Lung (tissue), 12 donors: Measurements from ENCODE around the gene MAP2K1. TPM values are rescaled to one million over a fixed set of nuclear protein-coding genes. Genes with fewer than 3 reads are reported as not detected.

ENCODE experiments used
- ATAC-seq: fragments of 200-7000 bp; cut with Tn5 transposase; one replicate; pipeline ENCODE4 v1.9.1; 2020; ENCODE audit warnings: moderate number of reproducible peaks; ENCODE audit not compliant: insufficient read depth, low FRiP score
- DNase-seq, 3 donors: peaks; one replicate each; pipeline ENCODE4 v3.0.0-alpha.2; 2013 to 2017
- H3K27ac ChIP-seq, 2 donors: one replicate each; pipeline ENCODE4 v1.5.1; 2013; ENCODE audit warnings: mild to moderate bottlenecking in 2 of 2, moderate library complexity in 2 of 2, control low read depth in 1 of 2, inconsistent platforms in 1 of 2, low read depth in 1 of 2, low read length in 1 of 2
- H3K27me3 ChIP-seq, 3 donors: one replicate each; pipeline ENCODE4 v1.5.1; 2013; ENCODE audit warnings: low read length in 2 of 3; ENCODE audit not compliant: control insufficient read depth in 3 of 3, insufficient read depth in 3 of 3
- H3K36me3 ChIP-seq, 4 donors: one replicate each; pipeline ENCODE4 v1.5.1; 2013; ENCODE audit warnings: low read length in 4 of 4, mild to moderate bottlenecking in 1 of 4, moderate library complexity in 1 of 4; ENCODE audit not compliant: control insufficient read depth in 4 of 4, insufficient read depth in 4 of 4
- H3K4me1 ChIP-seq, 5 donors: one replicate each; pipeline ENCODE4 v1.5.1; 2013; ENCODE audit warnings: low read length in 5 of 5, mild to moderate bottlenecking in 2 of 5, moderate library complexity in 1 of 5; ENCODE audit not compliant: control insufficient read depth in 5 of 5, insufficient read depth in 5 of 5
- H3K4me3 ChIP-seq: one replicate; pipeline ENCODE4 v1.5.1; 2013; ENCODE audit warnings: mild to moderate bottlenecking, control low read depth, moderate library complexity
- H3K9ac ChIP-seq, 2 donors: one replicate each; pipeline ENCODE4 v1.5.1; 2013; ENCODE audit warnings: low read length in 2 of 2, control low read depth in 1 of 2; ENCODE audit not compliant: insufficient read depth in 1 of 2
- H3K9me3 ChIP-seq, 4 donors: one replicate each; pipeline ENCODE4 v1.5.1; 2013; ENCODE audit warnings: low read length in 3 of 4, mild to moderate bottlenecking in 1 of 4, moderate library complexity in 1 of 4; ENCODE audit not compliant: control insufficient read depth in 4 of 4, insufficient read depth in 3 of 4
- CTCF ChIP-seq: IDR thresholded peaks from 2 replicates; pipeline ENCODE4 v1.5.1; 2012; ENCODE audit warnings: mild to moderate bottlenecking; ENCODE audit errors: control extremely low read depth, extremely low read depth
- WGBS, 2 donors: extraction: QIAGEN DNeasy Blood & Tissue Kit; methylation state at CpG; one replicate each; pipeline ENCODE4 v1.1.7; 2013; 5-methylcytosine and 5-hydroxymethylcytosine counted together
- polyA plus RNA-seq, 2 donors: library from polyadenylated mRNA; stranded (reverse); fragments of 200-250 nt; gene quantifications; one replicate each; pipeline ENCODE4 v1.2.1, GENCODE V29; 2013
- total RNA-seq, 2 donors: library from RNA; depleted of rRNA in 1 of 2; stranded (reverse); fragments of >200 nt in 1 of 2; gene quantifications; one replicate each; pipeline ENCODE4 v1.2.1, GENCODE V29; 2014 to 2021
- donor health status: control.
- donor health status: control.
- donor health status: Bipolar disorder and iron deficiency.
- donor health status: healthy.
- donor health status: DM: yes; HTN: yes; CAD: no.

Gene MAP2K1
- total and polyA plus RNA-seq, 4 donors = 19.0 to 64.7 (median 42.7) TPM

- H3K27ac ChIP-seq = no peak overlapping the region
- H3K36me3 ChIP-seq = peaks cover 0 to 2% (median 0%) of the 10 kb centered on the region in 4 donors
- no peak for DNase-seq
- WGBS, 2 donors = 66 to 78% methylated on average over 8 of the region's 8 CpGs
- H3K9ac ChIP-seq = no peak overlapping the region
- no peak for ATAC-seq
- H3K9me3 ChIP-seq = no peaks in the 10 kb centered on the region
- no peaks in the 10 kb centered on the region for H3K27me3 ChIP-seq
- no peak overlapping the region for H3K4me3 ChIP-seq
- peaks cover 7 to 43% (median 22%) of the 10 kb centered on the region in 5 donors for H3K4me1 ChIP-seq
- TF ChIP-seq CTCF = no peak
These were observed 22.1 kb downstream of the MAP2K1 start for GRCh38 chr15:66408675-66409282.

GRCh38 chr15:66409565-66410108 is 22.9 kb downstream of the MAP2K1 start:
- WGBS, 2 donors = 92% methylated on average over 3 of the region's 3 CpGs
- no peak for ATAC-seq

GRCh38 chr15:66411190-66411589 is 24.5 kb downstream of the MAP2K1 start:
- H3K9ac ChIP-seq = no peak overlapping the region
- H3K9me3 ChIP-seq = peaks cover 0 to 3% (median 0%) of the 10 kb centered on the region in 4 donors
- no peak for DNase-seq
- peaks cover 0 to 20% (median 7%) of the 10 kb centered on the region in 5 donors for H3K4me1 ChIP-seq
- H3K27me3 ChIP-seq = no peaks in the 10 kb centered on the region
- no peak overlapping the region for H3K4me3 ChIP-seq
- ATAC-seq = no peak
- H3K27ac ChIP-seq = no peak overlapping the region
- peaks cover 0 to 4% (median 1%) of the 10 kb centered on the region in 4 donors for H3K36me3 ChIP-seq
- TF ChIP-seq CTCF = no peak

More at GRCh38 chr15:66409565-66410108, 22.9 kb downstream of the MAP2K1 start:
- H3K4me1 ChIP-seq = peaks cover 2 to 34% (median 14%) of the 10 kb centered on the region in 5 donors
- no peak for TF ChIP-seq CTCF
- no peak overlapping the region for H3K9ac ChIP-seq
- no peak overlapping the region for H3K27ac ChIP-seq
- peaks cover 0 to 2% (median 0%) of the 10 kb centered on the region in 4 donors for H3K36me3 ChIP-seq
- DNase-seq = no peak
- no peak overlapping the region for H3K4me3 ChIP-seq
- peaks cover 0 to 3% (median 0%) of the 10 kb centered on the region in 4 donors for H3K9me3 ChIP-seq
- H3K27me3 ChIP-seq = no peaks in the 10 kb centered on the region
